HG02588 (cell line): Measurements from ENCODE around the gene LRFN3.
"Not testable (repeated sequence)": the region's sequence is repeated elsewhere in the genome, so short reads cannot be mapped to it uniquely, and the experiment has no call there.

ENCODE experiments used
- ATAC-seq: cut with Tn5 transposase; IDR thresholded peaks from one replicate; pipeline ENCODE4 v1.9.1; 2021; ENCODE audit warnings: mild to moderate bottlenecking, moderate library complexity; ENCODE audit not compliant: unreplicated experiment

The LRFN3 gene

GRCh38 chr19:35905178-35905727 is 30.9 kb upstream of the LRFN3 start:
- ATAC-seq = no peak

- ATAC-seq = no peak
These were observed 28.8 kb upstream of the LRFN3 start for GRCh38 chr19:35907377-35907745.

- no peak for ATAC-seq
These were observed 28.1 kb upstream of the LRFN3 start, which contains the start of gene TYROBP for GRCh38 chr19:35908010-35908441. Gene TYROBP (minus strand): TSS chr19:35908295. CDS start chr19:35908228, 67 bp downstream.

- ATAC-seq = no peak
These were observed 27.0 kb upstream of the LRFN3 start for GRCh38 chr19:35908973-35909683.

GRCh38 chr19:35909684-35910035 is 26.5 kb upstream of the LRFN3 start:
- ATAC-seq = no peak

GRCh38 chr19:35910355-35910754 is 25.8 kb upstream of the LRFN3 start:
- not testable (repeated sequence) for ATAC-seq

- no peak for ATAC-seq
These were observed 25.0 kb upstream of the LRFN3 start for GRCh38 chr19:35911173-35911572.

GRCh38 chr19:35911790-35912189 is 24.4 kb upstream of the LRFN3 start:
- ATAC-seq = no peak

- no peak for ATAC-seq
These were observed 22.6 kb upstream of the LRFN3 start for GRCh38 chr19:35913589-35913988.

GRCh38 chr19:35915443-35915842 is 20.7 kb upstream of the LRFN3 start:
- ATAC-seq = no peak

- ATAC-seq = no peak
These were observed 16.9 kb upstream of the LRFN3 start for GRCh38 chr19:35919306-35919705.

- ATAC-seq = no peak
These were observed 15.2 kb upstream of the LRFN3 start for GRCh38 chr19:35921012-35921411.

- no peak for ATAC-seq
These were observed 10.7 kb upstream of the LRFN3 start for GRCh38 chr19:35925501-35925900.

GRCh38 chr19:35928507-35928906 is 7.7 kb upstream of the LRFN3 start:
- no peak for ATAC-seq

- no peak for ATAC-seq
These were observed 6.3 kb upstream of the LRFN3 start for GRCh38 chr19:35929876-35930275.

GRCh38 chr19:35931161-35931873 is 4.9 kb upstream of the LRFN3 start:
- peak; percentile 91 for ATAC-seq

- peak; percentile 3 for ATAC-seq
These were observed 4.3 kb upstream of the LRFN3 start for GRCh38 chr19:35931874-35932202.

GRCh38 chr19:35932291-35932936 is 3.8 kb upstream of the LRFN3 start:
- no peak for ATAC-seq

- ATAC-seq = no peak
These were observed 629 bp downstream of the LRFN3 start for GRCh38 chr19:35936738-35937268.

- ATAC-seq = no peak
These were observed 1.4 kb downstream of the LRFN3 start for GRCh38 chr19:35937345-35938281.
